Activated naive CD4-positive, alpha-beta T cell treated with anti-CD3 and anti-CD28 coated beads, Interleukin-2, amount 50 U/mL, for 24 hours (primary cell): ENCODE results near the gene GLE1.

Source experiments
- H3K27ac Mint-ChIP-seq: one replicate; pipeline ENCODE4 v1.8.0; 2021; ENCODE audit warnings: mild to moderate bottlenecking, mixed read lengths
- H3K27me3 Mint-ChIP-seq: one replicate; pipeline ENCODE4 v1.8.0; 2021; ENCODE audit warnings: mixed read lengths
- H3K36me3 Mint-ChIP-seq: one replicate; pipeline ENCODE4 v1.8.0; 2021; ENCODE audit warnings: mixed read lengths
- H3K4me1 Mint-ChIP-seq: one replicate; pipeline ENCODE4 v1.8.0; 2021; ENCODE audit warnings: mixed read lengths
- H3K4me3 Mint-ChIP-seq: one replicate; pipeline ENCODE4 v1.8.0; 2021; ENCODE audit warnings: mild to moderate bottlenecking, mixed read lengths
- H3K9me3 Mint-ChIP-seq: one replicate; pipeline ENCODE4 v1.8.0; 2021; ENCODE audit warnings: mixed read lengths

GLE1 gene

DNA sequence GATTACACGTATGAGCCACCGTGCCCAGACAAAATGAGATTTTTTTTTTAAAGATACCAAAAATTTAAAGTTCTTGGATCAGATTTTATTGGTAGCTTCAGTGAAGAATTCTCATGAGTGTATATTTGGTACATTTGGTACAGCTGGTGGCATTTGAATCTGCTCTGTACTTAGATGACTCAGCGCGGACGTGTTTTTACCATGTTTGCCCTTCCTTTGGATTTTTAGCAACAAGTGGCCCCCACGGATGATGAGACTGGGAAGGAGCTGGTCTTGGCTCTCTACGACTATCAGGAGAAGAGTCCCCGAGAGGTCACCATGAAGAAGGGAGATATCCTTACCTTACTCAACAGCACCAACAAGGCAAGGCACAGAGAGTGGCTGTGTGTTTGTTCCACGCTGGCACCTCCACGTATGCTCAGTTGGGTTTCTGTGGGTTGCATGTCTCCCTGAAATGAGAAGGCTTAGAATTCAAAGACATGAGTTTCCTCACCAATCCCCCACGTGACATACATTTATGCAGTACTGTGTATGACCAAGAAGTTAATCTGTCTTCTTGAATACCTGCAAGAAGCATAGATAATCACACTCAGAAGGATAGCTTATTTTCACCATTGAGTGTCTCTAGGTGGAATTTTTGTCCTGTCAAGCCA, 84.2 kb downstream of the GLE1 start:
- H3K36me3 Mint-ChIP-seq = peaks cover 21% of the 10 kb centered on the region
- no peak overlapping the region for H3K4me3 Mint-ChIP-seq
- peak overlapping the region; percentile 62 for H3K27ac Mint-ChIP-seq
- H3K27me3 Mint-ChIP-seq = no peaks in the 10 kb centered on the region
- H3K9me3 Mint-ChIP-seq = no peaks in the 10 kb centered on the region
- H3K4me1 Mint-ChIP-seq = peaks cover 11% of the 10 kb centered on the region
